ENCODE data around the gene RFX4.

DNA sequence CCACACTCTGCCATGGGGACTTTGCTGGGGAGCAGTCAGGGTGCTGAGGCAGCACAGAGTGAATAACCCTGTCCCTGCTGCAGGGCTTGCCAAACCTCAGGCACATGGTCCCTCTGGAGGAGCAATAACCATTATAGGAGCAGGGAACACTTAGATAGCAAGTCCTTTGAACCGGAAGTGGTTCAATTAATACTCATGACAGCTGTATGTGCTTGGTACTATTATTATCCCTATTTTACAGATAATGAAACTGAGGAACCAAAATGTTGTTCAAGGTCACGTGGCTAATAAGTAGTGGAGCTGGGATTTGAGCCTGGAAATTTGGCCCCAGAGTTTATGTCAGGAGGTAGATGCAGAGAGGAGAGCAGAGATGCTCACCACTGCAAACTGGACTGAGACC lies 49.0 kb downstream of the RFX4 start:
- no peak for TF ChIP-seq POLR2AphosphoS5 (IDR thresholded peaks at IDR 0.05)
- no peak for TF ChIP-seq CTCF (IDR thresholded peaks at IDR 0.05)
- TF ChIP-seq POLR2A (IDR thresholded peaks at IDR 0.05): no peak
- no peak for TF ChIP-seq EP300 (IDR thresholded peaks at IDR 0.05; ENCODE audit: low read depth)
